GM12872 (cell line): ENCODE measurements around the gene VPS35L.

Experiments
- CTCF ChIP-seq: IDR thresholded peaks from 3 replicates; pipeline ENCODE4 v1.5.1; 2011; ENCODE audit warnings: low read depth, mild to moderate bottlenecking, low read length, moderate library complexity; ENCODE audit not compliant: insufficient read depth

Gene VPS35L

GRCh38 chr16:19588661-19589060, 33.2 kb downstream of the VPS35L start:
- no peak for TF ChIP-seq CTCF

DNA sequence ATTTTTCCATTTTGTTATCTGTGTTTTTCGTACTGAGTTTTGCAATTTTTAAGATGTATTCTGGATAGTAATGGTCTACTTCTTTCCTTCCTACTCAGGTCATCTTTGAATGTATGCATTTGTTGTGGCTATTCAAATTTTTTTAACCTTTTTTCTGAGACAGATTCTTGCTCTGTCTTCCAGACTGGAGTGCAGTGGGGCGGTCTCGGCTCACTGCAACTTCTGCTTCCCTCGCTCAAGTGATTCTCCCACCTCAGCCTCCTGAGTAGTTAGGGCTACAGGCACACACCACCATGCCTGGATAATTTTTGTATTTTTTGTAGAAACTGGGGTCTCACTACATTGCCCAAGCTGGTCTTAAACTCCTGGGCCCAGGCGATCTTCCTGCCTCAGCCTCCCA, 33.6 kb downstream of the VPS35L start:
- TF ChIP-seq CTCF, result no peak

DNA sequence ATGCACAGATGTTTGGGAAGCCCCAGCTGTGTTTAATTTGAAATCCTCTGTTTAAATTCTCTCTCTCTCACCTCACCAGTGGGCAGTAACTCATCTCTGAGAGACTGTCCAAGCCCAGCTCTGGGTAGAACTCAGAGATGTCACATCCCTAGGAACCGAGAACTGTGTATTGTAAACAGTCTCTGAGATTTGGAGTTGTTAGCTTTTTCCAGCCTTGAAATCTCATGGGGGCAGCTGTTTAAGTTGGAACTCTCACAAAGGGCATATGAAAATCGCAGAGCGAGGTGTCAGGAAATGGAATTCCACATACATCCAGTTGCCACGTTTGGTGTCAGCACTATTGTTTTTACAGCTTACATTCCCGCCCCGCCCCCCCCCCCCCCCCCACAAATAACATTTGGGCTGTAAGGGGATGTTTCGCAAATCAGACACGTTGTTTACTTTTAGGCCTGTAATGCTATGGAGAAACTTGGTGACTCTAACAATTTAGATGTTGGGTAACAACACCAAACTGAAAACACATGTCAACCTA, 34.3 kb downstream of the VPS35L start:
- TF ChIP-seq CTCF, result no peak

DNA sequence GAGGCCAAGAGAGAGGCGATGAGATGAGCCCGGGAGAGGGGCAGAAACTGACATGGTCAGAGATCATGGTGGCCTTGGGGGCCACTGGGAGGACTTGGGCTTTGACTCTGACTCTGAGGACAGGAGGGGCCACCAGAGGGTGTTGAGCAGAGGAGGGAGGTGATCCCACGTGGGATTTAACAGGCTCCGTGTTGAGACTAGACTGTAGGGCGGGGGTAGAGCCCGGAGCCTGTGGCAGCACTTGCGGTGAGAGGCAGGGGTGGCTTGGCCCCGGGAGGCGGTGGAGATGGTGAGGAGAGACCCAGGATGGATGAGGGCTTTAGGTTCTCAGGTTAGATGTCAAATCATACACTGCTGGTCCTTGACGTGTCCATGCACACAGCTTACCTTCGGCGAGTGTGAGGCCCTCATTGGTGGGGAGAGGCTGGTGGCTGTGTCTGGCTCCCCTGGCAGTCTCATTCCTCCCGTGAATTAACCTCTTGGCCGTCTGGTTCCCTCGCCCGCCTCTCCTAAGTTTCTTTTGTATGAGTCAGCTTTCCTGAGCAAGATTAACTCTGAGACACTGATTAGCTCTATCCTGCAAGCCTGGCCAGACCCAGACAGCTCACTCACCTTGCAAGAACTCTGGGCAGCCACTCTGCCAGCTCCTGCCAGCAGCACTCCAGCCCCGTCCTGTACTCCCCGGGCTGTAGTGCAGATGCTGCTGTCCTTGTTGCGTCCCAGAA, 39.7 kb downstream of the VPS35L start:
- TF ChIP-seq CTCF, result no peak

GRCh38 chr16:19598805-19599510, 43.5 kb downstream of the VPS35L start:
- TF ChIP-seq CTCF, result no peak

DNA sequence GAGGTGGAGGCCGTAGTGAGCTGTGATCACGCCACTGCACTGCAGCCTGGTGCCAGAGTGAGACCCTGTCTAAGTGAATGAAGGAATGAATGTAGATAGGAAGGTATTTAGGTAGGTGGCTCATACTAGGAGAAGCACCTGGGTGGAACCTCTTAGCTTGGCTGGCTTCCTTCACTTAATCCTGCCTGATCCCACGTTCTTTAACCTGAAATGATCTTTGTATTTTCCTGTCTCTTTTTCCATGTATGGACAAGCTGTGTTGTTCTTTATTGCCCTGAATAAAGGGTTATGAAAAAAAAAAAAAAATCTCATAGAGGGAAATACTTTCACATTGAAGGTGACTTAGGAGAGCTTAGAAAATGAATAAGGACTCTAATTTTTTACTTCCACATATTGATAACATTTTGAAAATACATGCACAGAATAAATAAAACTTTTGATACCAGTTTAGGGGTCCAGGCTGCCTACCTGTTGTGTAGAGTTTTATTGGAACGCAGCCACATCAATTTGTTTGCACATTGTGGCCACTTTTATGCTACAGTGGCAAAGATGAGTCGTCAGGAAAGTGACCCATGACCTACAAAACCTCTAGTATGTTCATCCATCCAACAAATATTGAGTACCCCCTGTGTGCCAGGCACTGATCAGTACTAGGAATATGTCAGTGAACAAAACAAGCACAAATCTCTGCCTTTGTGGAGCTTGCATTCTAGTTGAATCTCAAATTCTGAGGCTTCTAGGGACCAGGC, 44.6 kb downstream of the VPS35L start:
- TF ChIP-seq CTCF, result no peak

- TF ChIP-seq CTCF, result peak; percentile 45
Measured at GRCh38 chr16:19601083-19601976, 45.8 kb downstream of the VPS35L start.
